Measurements from ENCODE around the gene UIMC1. TPM values are rescaled to one million over a fixed set of nuclear protein-coding genes. Genes with fewer than 3 reads are reported as not detected.

Gene UIMC1
- polyA plus RNA-seq, 3 donors = 14.8 to 35.6 (median 19.1) TPM

GRCh38 chr5:176902911-176903664, 103.5 kb downstream of the UIMC1 start:
- Histone ChIP-seq H2AFZ (ENCODE audit: insufficient read depth, low read depth, low read length, poor library complexity, severe bottlenecking) (no peak overlapping the region), H3K27ac (ENCODE audit: low read depth in 1 of 2, low read length in 2 of 2) (peak overlapping the region; percentile 83 to 88), H3K4me2 (replicated peaks; ENCODE audit: extremely low read depth, low read length, poor library complexity, severe bottlenecking) (peak overlapping the region; percentile 2), H4K20me1 (ENCODE audit: insufficient read depth, low read length) (no peaks in the 10 kb centered on the region), H3K4me1 (ENCODE audit: control insufficient read depth in 1 of 2, insufficient read depth in 2 of 2, low read length in 2 of 2) (peaks cover 60 to 63% of the 10 kb centered on the region in 2 donors), H3K27me3 (ENCODE audit: control insufficient read depth in 2 of 2, insufficient read depth in 2 of 2, low read length in 2 of 2) (no peaks in the 10 kb centered on the region), H3K4me3 (replicated peaks in 1 of 3; ENCODE audit: low read depth in 2 of 3, low read length in 3 of 3) (peak overlapping the region in 1 of 3 experiments; percentile 13), H3K9me3 (replicated peaks in 1 of 2; ENCODE audit: control insufficient read depth in 1 of 2, insufficient read depth in 1 of 2, low read length in 2 of 2) (no peaks in the 10 kb centered on the region), H3K9ac (ENCODE audit: insufficient read depth, low read length, poor library complexity, severe bottlenecking) (no peak overlapping the region), H3K36me3 (replicated peaks in 1 of 2; ENCODE audit: control insufficient read depth in 1 of 2, insufficient read depth in 2 of 2, low read length in 2 of 2) (peaks cover 44 to 45% of the 10 kb centered on the region in 2 donors), H3K79me2 (ENCODE audit: insufficient read depth, low read length) (peaks cover 37% of the 10 kb centered on the region)
- WGBS (ENCODE audit: insufficient coverage) = 97% methylated on average over 3 of the region's 5 CpGs
- peak overlapping the region in 1 of 2 donors; percentile 37 for H3K4me3 Mint-ChIP-seq
- TF ChIP-seq CTCF (IDR thresholded peaks at IDR 0.05) = no peak
- H3K4me1 Mint-ChIP-seq = peaks cover 62% of the 10 kb centered on the region
- H3K27me3 Mint-ChIP-seq (ENCODE audit: low read depth in 3 of 3) = no peaks in the 10 kb centered on the region
- H3K9me3 Mint-ChIP-seq = no peaks in the 10 kb centered on the region
- intact Hi-C loops (cut with micrococcal nuclease) = no loop called here
- H3K36me3 Mint-ChIP-seq = peaks cover 42 to 58% of the 10 kb centered on the region in 2 donors
- peak in 2 of 3 donors; percentile 45 to 76 for DNase-seq
- H3K27ac Mint-ChIP-seq = peak overlapping the region; percentile 82 to 98 (median 96)

GRCh38 chr5:176902102-176902814, 104.3 kb downstream of the UIMC1 start:
- Histone ChIP-seq H3K4me2 (replicated peaks; ENCODE audit: extremely low read depth, low read length, poor library complexity, severe bottlenecking) (peak overlapping the region; percentile 94), H3K4me1 (ENCODE audit: control insufficient read depth in 1 of 2, insufficient read depth in 2 of 2, low read length in 2 of 2) (peaks cover 68 to 69% of the 10 kb centered on the region in 2 donors), H3K27me3 (ENCODE audit: control insufficient read depth in 2 of 2, insufficient read depth in 2 of 2, low read length in 2 of 2) (no peaks in the 10 kb centered on the region), H3K4me3 (replicated peaks in 1 of 3; ENCODE audit: low read depth in 2 of 3, low read length in 3 of 3) (peak overlapping the region in 1 of 3 experiments; percentile 13), H3K27ac (ENCODE audit: low read depth in 1 of 2, low read length in 2 of 2) (peak overlapping the region; percentile 83 to 88), H2AFZ (ENCODE audit: insufficient read depth, low read depth, low read length, poor library complexity, severe bottlenecking) (peak overlapping the region; percentile 19), H3K9ac (ENCODE audit: insufficient read depth, low read length, poor library complexity, severe bottlenecking) (peak overlapping the region; percentile 21), H3K36me3 (replicated peaks in 1 of 2; ENCODE audit: control insufficient read depth in 1 of 2, insufficient read depth in 2 of 2, low read length in 2 of 2) (peaks cover 35 to 37% of the 10 kb centered on the region in 2 donors), H3K9me3 (replicated peaks in 1 of 2; ENCODE audit: control insufficient read depth in 1 of 2, insufficient read depth in 1 of 2, low read length in 2 of 2) (no peaks in the 10 kb centered on the region), H3K79me2 (ENCODE audit: insufficient read depth, low read length) (peaks cover 40% of the 10 kb centered on the region), H4K20me1 (ENCODE audit: insufficient read depth, low read length) (no peaks in the 10 kb centered on the region)
- 76% methylated on average over 3 of the region's 6 CpGs for WGBS (ENCODE audit: insufficient coverage)
- no peak for DNase-seq
- intact Hi-C loops (cut with micrococcal nuclease) = no loop called here
- Mint-ChIP-seq H3K27me3 (ENCODE audit: low read depth in 3 of 3) (peaks cover 0 to 2% (median 0%) of the 10 kb centered on the region in 3 donors), H3K4me3 (peak overlapping the region in 1 of 2 donors; percentile 19), H3K9me3 (no peaks in the 10 kb centered on the region), H3K27ac (peak overlapping the region; percentile 89 to 98 (median 96)), H3K4me1 (peaks cover 68% of the 10 kb centered on the region), H3K36me3 (peaks cover 38 to 56% of the 10 kb centered on the region in 2 donors)
- no peak for TF ChIP-seq CTCF (IDR thresholded peaks at IDR 0.05)

Measured in CD14-positive monocyte (primary cell).